ENCODE results near the gene RAD51B.

RAD51B gene

DNA sequence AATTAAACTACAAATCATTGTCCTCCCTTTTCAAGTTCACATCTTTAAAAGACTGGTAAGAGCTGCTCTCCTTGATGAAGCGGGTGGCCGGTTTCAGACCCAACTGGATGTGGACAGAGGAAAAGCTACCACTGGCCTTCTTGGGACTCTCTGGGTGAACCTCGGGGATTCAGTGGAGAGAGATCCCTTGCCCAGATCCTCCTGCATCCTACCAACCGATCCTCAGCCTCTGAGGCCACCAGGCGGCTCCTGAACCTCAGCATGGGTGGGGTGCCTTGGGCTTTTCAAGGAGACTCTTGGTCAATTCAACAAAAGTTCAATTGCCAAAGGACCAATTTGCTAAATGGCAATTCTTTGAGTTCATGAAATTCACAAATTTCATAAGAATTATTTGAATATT, 888.8 kb downstream of the RAD51B start:
- no peak for DNase-seq

DNA sequence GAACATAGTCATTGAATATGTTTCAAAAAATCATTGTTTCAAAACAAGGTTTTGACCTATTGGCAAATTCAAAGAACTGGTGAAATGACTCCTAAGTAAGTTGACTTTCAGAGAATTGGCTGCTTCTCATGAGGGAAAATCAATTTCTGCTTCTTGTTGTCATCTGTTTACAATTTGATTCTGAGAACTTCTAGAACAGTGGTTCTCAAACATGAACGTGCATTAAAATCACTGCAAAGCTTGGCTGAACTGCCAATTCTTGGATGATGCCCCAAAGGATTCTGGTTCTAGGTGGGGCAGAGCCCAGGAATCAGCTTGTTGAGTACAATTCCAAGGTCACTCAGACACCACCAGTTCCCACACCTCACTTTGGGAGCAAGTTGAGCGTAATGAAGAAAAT, 889.4 kb downstream of the RAD51B start:
- DNase-seq, result no peak

DNA sequence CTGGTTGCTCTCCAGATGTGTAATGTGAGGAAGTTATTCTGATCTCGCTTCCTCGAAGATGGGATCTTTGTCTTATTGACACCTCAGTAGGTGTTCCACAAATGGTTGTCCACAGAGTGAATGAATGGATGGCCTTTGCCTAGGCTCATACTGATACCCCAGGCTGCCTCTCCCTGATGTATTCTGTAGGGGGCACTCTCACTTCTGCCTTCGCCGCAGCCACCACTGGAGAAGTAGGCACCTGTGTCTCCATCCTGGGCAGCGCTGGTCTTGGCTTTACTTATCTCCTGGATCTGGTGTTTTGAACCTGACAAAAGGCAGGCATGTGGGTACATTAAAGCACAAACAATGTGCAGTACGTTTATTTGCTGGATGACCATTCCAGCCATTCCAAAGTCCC, 891.2 kb downstream of the RAD51B start:
- no peak for DNase-seq

DNA sequence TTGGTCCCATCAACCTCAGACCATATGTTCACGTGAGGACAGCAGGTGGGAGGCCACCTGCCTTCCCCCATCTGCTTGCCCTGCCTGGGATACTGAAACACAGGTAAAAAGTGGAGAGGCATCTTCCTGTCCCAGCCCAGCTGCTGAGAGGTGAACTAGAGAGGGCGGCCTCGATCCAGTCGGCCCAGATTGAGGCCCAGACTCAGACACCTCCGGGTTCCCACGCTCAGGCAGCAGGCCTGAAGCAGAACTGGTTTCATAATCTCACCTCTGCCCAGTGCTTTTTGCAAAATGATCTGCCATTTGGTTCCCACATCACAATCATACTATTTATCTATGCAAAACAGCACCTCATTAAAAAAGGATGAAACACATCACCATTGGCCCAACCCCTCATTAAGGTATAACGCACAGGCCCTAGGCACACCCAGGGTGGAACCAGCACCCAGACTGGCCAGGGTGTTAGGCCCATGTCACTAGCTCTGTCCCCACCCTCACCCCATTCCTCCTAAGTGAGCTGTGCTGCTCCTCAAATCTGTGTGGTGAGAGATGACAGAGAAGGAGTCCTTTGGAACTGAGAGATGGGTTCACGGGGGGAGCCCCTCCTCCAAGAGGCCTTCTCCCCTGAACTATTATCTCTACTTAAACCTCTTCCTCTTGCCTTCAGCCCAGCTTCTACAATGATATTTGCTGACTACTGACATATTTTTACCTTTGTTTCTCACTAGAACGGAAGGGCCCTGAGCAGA, 892.2 kb downstream of the RAD51B start:
- no peak for DNase-seq

DNA sequence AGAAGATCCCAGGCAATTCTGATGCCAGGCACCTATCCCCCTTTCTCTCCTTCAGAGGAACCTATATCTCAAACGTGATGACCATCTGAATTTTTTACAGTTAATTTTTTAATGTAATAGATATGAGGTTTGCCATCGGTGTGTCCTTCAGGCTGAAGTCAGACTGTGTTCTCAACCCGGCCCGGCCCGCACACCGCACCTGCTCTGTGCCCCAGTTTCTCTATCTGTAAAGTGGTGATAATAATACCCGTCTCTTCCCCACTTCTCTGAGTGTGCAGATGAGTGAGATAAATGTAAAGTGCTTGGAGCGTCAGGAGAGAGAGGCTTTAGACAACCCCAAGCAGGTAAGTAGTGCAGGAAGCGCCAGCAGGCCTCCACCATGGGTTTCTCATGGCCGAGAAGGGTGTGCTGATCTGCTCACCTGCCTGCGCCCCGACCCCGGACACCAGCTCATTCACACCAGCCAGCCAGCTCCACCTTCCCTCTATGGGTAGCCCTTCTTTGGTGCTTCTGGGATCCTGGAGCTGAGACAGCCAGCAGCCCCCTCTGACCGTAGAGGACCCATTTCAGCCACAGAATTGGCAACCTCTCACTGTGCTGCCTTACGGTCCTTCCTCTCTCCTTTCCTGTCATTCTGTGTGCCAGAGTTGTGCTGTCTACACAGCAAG, 893.3 kb downstream of the RAD51B start:
- DNase-seq, result no peak

DNA sequence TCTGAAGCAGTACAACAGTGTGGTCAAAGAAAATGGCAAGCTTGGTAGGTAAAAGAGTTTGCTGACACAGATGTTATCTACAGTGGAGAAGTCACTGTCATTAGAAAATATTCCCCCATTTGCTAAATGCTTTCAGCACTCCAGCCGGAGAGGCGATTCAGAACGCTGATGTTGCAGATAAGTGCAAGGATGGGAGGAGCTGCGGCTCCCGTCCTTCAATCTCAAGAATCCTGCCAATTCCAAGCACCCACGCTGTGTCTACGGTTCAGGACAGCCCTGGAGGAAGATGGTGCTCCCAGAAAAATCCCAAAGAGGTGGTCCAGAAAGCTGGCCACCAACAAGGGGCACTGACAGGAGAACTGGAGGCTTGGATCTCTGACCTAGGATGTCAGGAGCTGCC, 894.2 kb downstream of the RAD51B start:
- DNase-seq, result no peak

DNA sequence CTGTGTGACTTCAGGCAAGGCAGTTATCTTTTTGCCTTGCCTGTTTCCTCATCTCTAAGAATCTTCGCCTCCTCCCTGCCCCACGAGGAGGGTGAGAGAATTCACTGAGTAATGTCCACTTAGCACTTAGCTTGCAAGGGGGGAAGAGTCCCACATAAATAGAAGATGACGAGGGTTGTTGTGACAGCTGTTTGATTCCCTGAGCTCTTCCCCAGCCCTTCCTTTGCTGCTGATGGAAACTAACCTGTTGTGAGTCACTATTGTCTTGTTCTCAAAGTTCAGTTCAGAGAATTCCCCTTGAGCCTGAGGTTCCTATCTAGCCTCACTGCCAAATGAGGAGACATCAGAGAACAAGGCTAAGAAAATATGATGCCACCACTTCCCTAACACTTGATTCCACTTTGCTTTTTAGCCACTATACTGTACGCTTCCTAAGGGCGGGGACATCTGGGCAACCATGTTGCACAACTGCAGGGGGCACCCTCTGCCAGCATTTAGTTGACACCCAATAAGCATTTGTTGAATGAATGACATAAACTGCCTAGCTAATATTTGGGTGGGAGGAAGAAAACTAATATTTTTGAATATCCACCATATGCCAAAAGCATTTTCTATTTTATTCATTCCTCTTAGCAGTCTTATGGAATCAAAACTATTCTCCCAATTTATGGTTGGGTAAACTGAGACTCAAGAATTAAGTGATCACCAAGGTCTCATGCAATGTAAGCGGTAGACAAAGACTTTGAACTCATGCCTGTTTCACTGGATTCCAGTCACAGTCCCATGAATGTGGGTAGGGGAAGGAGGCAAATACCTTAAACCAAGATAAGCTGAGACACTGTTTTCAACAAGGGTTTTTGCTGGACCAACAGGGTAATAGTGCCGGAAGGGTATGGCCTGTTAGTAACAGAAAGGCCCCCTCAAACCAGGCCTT, 895.7 kb downstream of the RAD51B start:
- DNase-seq, result peak; percentile 32

DNA sequence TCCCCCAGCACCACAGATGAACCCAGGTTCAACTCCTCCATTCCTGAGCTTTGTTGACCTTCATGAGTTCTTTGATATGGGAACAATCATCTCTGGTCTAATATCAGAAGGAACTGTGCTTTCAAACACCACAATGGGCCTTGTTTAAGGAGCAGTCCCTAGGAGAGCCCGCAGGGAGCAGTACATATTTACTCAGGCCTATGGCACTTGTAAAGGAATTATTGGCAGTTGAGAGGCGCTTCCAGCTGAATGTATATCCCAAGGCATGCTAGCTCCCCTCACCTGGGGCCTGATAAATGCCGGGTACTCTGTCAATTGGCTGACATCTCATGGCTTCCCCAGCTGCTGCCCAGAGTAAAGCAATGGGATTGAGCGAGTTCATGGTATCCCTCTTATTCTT, 897.1 kb downstream of the RAD51B start:
- no peak for DNase-seq

DNA sequence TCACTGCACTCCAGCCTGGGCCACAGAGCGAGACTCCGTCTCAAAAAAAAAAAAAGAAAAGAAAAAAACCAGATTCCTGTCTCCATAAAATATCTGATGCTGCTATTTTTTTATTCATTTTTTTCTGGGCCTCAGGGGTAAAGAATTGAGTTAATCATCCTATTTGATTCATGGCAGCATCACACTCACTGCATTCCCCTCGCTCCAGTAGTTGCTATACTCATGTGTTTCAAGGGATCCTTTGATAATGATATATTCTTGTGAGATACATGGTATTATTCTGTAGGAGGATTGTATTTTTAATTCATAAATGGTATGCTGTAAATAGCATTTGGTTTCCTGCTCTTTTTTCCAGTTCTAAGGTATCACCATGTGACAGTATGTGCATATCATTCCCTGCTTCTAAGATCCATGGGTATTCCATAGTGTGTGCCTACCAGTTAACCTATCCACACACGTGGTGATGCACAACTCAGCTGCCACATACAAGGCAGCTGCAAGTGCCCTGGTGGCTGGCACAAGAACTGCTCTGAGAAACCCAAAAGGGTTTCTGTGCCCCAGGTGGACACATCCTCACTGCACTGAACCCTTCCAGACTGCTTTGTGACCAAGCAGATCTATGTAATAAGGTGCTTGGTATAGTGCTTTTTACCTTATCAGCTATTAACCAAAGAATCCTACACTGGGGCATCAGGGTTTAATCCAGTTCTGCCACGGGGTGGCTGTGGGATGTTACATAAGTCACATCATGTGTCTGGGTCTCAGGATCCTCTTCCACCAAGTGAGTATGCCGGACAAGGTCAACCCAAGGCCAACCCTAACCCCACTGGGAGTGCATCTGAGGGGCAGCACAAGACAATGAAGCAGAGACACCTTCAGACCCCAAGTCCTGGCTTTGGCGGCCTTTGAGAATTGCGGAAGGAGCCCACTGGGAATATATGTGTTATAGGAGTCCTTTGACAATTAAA, 898.7 kb downstream of the RAD51B start:
- no peak for DNase-seq

DNA sequence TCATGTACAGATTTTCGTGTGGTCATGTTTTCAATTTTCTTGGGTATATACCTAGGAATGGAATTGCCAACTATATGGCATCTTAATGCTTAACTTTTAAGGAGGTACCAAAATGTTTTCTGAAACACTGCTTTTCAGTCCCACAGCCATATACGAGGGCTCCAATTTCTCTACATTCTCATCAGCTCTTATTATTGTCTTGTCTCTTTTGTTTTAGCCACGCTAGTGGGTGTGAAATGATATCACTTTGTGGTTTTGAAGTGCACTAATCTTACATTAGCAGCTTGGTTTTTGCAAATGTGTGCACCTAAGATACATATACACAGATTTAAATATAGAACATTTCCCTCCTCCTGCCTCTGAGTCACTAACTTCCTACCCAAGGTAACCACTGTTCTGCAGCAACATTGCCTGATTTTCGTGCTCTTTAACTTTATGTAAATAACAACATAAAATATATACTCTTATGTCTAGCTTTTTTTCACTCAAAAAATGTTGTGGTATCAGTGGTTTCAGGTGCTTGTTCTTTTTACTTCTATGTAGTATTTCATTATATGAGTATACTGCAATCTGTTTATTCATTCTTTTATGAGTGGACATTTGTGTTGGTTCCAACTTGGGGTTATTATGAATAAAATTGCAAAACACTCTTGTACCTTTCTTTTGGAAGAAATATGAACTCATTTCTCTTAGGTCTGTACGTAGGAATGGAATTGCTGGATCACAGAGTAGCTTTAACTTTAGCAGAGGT, 900.2 kb downstream of the RAD51B start:
- DNase-seq, result peak; percentile 8

DNA sequence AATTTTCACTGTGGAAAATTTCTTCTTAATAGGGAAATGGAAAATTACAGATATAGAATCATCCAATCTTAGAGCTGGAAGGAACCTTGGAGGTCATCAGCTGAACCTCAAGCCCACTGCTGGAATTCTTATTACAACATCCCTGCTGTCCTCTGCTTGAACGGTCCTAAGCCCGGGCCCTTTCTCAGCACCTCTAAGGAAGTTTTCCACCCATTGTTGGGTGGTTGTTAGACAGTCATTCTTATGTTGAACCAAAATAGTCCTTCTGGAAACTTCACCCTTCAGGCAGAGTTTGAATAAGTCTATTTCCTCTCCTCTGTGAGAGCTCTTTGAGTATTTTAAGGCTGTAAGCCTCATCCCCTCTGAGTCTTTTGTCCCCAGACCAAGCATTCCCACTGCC, 902.6 kb downstream of the RAD51B start:
- DNase-seq, result no peak

DNA sequence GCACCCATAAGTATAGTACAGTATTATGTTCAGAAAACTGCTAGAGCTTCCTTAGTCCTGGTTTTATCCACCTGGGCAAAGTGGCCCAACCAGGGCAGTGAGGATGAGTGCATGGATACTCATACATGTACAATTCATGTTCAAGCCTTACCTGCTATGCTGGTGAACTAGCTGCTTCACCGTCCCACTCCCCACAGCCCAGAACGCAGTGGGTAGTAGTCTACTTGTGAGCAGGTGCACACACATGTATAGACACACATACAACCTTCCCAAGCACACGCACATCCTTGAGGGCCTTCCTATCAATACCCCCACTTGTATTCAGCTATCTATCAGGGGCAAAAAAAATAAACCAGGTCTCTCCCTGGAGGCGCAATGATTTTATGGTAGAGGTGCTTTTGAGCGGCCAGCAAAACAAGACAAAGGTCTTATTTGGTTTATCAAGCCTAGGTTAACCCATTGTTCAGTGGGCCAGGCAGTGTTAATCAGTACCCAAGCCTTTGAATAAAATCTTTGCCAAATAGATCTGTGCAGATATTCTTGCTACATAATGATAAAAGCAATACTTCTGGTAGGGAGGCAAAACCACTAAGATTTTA, 903.5 kb downstream of the RAD51B start:
- DNase-seq, result no peak

DNA sequence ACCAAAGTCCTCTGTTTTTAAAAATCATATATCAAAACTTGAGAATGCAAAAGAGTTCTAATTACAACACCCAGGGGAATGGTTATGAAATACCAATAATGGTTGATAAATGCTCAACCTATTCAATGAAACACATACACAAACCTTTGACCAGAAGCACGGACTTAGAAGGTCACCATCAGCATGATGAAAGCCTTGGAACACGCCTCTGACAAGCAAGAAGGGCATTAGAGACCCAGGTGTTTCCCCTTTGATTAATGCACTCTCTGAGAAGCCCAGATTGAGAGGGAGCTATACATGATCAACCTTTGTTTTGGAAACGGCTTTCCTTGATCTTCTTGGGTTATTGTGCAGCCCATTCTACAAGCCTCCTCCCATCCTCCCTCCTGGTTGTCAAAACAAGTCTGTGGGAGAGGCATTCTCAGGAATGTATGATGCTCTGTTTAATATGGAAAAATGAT, 904.3 kb downstream of the RAD51B start:
- no peak for DNase-seq

DNA sequence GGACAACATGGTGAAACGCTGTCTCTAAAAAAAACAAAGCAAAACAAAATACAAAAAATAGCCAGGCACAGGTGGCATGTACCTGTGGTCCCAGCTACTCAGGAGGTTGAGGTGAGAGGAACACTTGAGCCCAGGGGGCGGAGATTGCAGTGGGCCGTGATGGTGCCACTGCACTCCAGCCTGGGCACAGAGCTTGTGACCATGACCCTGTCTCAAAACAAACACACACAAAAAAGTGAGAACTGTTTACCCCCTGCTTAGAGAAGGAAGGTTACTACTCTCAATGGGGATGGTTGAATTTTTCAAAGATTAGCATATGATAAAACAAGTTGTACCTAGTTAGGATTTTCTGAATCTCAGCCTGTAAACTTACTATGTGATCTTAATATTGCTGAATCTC, 905.3 kb downstream of the RAD51B start:
- DNase-seq, result no peak

DNA sequence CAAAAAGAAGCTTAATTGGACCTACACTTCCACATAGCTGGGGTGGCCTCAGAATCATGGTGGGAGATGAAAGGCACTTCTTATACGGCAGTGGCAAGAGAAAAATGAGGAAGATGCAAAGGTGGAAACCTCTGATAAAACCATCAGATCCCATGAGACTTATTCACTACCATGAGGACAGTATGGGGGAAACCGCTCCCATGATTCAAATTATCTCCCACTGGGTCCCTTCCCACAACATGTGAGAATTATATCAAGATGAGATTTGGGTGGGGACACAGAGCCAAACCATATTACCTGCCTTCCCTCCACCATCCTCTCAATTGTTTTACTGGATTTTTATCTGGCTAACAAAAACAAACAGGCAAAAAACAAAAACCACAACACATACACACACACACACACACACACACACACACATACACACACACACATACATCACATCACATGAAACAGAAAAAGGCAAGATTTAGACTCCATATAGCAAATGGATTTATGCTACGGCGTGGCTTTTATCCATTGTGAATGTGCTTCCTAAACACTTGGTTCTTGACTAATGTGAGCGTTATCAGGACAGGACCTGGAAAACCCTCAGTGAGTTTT, 906.6 kb downstream of the RAD51B start:
- no peak for DNase-seq

DNA sequence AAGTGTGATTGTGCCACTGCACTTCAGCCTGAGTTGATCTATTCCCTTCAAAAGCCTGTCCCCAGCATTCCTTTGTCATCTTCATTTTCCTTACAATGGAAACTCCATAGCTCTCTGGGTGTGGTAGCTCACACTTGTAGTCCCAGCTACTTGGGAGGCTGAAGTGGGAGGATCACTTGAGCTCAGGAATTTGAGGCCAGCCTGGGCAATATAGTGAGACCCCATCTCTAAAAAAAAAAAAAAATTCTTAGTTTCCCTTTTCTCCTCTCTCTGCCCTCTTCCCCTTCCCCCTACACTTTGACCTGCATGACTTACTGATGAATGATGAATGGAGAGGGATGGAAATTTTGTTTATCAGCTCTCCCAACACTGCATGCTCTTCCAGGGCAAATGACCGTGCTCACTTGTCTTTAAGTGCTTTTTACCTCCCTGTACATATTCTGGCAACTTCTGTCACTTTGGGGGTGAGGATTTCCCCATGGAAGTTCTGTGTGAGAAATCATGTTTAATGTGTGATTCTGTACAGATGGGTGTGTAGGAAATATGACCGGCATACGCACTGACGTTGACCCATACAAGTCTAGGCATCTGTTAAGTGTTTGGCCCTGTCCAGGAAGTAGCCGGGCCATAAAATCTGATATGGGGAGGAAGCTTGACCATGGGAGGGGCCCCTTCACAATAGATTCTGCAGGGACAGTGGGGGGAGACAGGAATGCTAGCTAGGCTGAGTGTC, 907.9 kb downstream of the RAD51B start:
- DNase-seq, result no peak

DNA sequence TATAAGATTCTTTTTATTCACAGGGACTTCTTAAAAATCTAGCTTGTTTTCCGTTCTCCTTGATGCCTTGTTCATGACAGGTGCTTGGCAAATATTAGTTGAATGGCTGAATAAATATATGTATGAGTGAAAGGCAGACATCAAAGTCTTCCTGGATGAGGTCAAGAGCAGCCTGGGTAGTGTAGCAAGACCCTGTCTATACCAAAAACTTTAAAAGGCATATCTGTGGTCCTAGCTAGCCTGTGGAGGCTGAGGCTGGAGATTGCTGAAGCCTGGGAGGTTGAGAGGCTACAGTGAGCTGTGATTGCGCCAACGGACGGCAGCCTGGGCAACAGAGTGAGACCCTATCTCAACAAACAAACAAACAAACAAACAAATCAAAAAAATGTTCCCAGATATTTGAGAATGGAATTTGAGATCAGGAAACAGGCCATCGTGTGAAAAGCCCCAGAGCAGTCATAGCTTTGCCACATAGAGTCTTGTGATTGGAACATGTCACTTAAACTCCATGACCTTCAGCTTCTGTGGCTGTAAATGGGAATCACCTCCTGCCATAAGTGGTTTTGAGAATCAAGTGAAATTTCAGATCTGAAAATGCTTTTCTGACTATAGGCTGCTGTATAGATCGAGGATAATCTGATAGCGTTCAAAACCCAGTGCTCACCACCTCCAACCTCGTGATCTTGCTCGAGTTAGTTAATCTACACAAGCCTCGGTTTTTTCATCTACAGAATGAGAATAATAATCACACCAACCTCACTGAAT, 908.9 kb downstream of the RAD51B start:
- no peak for DNase-seq

DNA sequence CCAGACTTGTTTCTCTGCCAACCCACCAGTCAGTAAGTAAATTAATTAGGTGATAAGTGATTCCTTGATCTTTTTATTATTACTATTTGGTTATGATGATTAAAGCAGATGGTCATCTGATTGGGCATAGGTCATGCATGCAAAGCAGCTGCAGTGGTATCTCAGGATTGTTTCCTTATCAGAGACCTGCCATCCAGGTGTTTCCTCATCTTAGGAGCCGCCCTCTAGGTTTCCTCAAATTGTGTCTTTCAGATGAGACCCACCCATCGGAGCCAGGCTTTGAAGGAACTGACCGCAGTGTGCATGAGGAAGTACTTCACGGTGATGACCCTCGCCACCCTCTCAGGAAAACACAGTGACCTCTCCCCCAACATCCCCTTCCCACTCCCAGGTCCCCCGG, 910.0 kb downstream of the RAD51B start:
- DNase-seq, result no peak

DNA sequence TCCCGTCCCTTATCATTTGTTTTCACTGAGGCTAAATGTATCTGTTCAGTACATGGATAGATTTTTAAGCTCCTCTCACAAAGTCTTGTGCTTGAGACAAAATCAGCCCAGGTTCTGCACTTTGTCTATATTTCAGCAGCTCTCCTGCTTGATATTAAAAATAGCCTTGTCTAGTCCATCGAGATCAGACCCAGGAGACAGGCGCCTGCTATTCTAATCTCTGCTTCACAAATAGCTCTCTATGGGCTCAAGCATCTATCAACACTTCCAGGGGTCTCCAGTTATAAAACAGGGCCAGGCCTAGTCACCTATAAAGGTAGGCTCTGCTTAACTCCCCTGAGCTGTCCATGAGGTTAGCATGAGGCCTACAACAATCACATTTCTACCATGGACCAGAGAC, 910.8 kb downstream of the RAD51B start:
- no peak for DNase-seq

All from MV-4-11 (cell line).